ENCODE measurements around the gene NCBP2.

Gene NCBP2

GRCh38 chr3:196938576-196938975 is 3.8 kb downstream of the NCBP2 start:
- DNase-seq: no peak

GRCh38 chr3:196938124-196938523 is 4.2 kb downstream of the NCBP2 start:
- DNase-seq: no peak

GRCh38 chr3:196936288-196936687 is 6.0 kb downstream of the NCBP2 start:
- DNase-seq: no peak

GRCh38 chr3:196932600-196932999 is 9.7 kb downstream of the NCBP2 start:
- no peak for DNase-seq

- no peak for DNase-seq
These were observed 10.3 kb downstream of the NCBP2 start for GRCh38 chr3:196931828-196932587.

DNA sequence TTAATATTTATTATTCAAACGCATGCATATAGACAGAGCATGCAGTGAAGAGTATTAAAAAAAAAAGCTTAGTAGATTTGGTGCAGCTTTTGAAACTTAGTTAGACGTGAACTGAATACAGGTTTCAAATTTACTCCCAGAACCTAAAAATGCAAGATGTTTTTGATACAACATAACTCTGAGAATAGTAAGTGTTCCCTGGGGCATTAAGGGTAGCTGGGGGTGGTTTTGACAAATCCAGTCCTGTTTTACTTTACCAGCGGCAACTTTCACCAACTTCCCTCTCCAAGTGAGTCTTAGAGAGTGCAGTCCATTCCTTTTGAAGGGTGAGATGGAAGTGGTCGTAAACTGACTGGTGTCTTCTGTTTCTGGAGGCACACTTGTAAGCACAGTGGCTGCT is 11.2 kb downstream of the NCBP2 start:
- DNase-seq: no peak

GRCh38 chr3:196927571-196928453 is 14.5 kb downstream of the NCBP2 start:
- no peak for DNase-seq

- no peak for DNase-seq
These were observed 21.6 kb downstream of the NCBP2 start for GRCh38 chr3:196920733-196921132.

- no peak for DNase-seq
These were observed 23.4 kb downstream of the NCBP2 start for GRCh38 chr3:196918968-196919367.

- DNase-seq: no peak
These were observed 25.3 kb downstream of the NCBP2 start for GRCh38 chr3:196916995-196917394.

DNA sequence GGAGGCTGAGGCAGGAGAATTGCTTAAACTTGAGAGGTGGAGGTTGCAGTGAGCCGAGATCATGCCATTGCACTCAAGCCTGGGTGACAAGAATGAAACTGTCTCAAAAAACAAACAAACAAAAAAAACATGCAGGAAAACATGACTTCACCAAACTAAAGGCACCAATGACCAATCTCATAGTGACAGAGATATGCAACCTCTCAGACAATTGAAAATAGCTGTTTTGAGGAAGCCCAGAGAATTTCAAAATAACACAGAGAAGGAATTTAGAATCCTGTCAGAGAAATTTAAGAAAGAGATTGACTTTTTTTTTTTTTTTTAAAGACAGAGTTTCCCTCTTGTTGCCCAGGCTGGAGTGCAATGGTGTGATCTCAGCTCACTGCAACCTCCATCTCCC is 26.1 kb downstream of the NCBP2 start:
- DNase-seq: no peak

GRCh38 chr3:196915375-196915774 is 27.0 kb downstream of the NCBP2 start:
- no peak for DNase-seq

DNA sequence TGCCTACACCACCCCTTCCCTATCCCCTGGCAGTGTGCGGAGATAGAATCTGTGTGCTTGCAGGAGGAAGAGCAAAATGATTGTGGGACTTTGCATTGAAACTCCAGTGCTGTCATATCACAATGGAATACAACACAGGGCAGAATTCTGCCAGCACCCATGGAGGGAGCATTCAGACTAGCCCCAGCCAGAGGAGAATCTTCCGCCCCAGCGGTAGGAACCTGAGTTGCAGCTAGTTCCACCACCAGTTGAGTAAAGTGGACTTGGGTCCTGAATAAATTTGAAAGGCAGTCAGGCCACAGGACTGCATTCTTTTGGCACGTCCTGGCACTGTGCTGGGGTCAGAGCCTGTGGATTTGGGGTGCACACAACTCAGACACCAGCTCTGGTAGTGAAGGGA is 27.5 kb downstream of the NCBP2 start:
- no peak for DNase-seq

- no peak for DNase-seq
These were observed 38.6 kb downstream of the NCBP2 start for GRCh38 chr3:196903740-196904139.

DNA sequence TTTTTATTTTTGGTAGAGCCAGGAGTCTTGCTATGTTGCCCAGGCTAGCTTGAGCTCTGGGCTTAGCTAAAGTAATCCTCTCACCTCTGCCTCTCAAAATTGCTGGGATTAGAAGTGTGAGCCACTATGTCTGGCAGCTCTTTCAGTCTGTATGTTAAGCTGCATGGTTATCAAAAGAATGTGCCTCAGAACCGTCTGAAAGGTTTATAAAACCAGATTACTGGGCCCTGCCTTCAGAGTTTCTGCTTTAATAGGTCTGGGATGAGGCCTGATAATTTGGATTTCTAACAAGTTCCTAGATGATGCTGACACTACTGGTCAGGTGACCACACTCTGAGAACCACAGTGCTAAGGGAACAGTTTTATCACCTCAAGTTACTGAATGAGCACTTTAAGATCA is 40.0 kb downstream of the NCBP2 start:
- no peak for DNase-seq

GRCh38 chr3:196901768-196902167 is 40.6 kb downstream of the NCBP2 start:
- DNase-seq: no peak

GRCh38 chr3:196896229-196896628 is 46.1 kb downstream of the NCBP2 start:
- DNase-seq: no peak

GRCh38 chr3:196894557-196895295 is 47.6 kb downstream of the NCBP2 start:
- DNase-seq: no peak

DNA sequence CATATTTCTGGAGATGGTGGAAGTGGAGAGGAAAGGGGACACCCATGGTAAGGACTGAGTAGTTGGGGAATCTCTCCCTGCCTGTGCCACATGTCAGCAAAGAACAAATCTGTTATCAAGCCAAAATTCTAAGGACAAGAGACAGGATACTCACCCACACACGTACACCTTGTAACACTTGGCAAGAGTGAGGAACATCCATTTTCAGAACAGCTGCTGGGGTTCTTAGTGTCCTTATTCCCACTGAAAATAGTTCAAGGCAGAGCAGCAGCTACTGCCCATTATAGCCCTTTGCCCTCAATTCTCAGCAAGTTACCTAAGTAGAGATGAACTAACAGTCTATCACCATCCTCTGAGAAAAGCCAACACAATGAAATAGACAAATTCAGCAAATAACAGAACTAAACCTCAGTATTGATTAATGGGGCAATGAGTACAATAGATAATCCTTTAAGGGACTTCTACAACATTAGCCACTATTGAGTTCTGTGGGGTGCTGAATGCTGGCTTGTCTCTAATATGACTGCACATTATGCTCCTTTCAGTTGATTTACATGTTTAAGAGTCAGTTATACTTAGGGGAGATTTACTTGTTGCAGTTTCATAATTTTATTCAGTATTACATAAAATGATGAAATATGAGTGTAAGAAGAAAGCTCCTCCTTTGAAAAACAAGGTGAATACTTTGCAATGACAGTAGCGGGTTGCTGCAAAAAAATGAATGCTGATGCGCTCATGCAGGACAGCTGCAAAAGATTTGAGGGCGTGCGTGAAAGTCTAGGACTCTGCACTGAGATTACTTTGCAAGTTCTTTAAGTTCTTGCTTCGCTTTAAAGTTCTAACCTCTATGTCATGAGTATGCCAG is 52.3 kb downstream of the NCBP2 start:
- DNase-seq: no peak

DNA sequence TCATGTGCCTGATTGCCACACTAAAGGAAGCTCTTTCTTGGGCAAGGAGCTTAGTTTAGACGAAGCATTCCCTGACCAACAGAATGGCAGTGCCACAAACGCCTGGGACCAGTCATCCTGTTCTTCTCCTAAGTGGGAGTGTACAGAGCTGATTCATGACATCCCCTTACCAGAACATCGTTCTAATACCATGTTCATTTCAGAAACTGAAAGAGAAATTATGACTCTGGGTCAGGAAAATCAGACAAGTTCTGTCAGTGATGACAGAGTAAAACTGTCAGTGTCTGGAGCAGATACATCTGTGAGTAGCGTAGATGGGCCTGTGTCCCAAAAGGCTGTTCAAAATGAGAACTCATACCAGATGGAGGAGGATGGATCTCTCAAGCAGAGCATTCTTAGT is 56.2 kb downstream of the NCBP2 start:
- peak in 1 of 5 donors; percentile 8 for DNase-seq

Data from T-helper 1 cell (primary cell).